ENCODE data around the gene DBI.

The DBI gene

GRCh38 chr2:119377993-119378345 lies 11.2 kb downstream of the DBI start:
- H3K4me3 ChIP-seq (ENCODE audit: low read depth, low read length), result no peak overlapping the region
- H3K9me3 ChIP-seq (ENCODE audit: control insufficient read depth, insufficient read depth, low read depth, low read length), result peaks cover 3% of the 10 kb centered on the region
- H3K4me1 ChIP-seq (ENCODE audit: control insufficient read depth, insufficient read depth, low read length), result 0 out of 2 replicates have a peak, but pooled peaks cover 3% of the 10 kb centered on the region
- H3K36me3 ChIP-seq (ENCODE audit: control insufficient read depth, insufficient read depth, low read length), result peaks cover 11% of the 10 kb centered on the region
- H3K27me3 ChIP-seq (ENCODE audit: control insufficient read depth, insufficient read depth, low read length), result no peaks in the 10 kb centered on the region
- no peak overlapping the region for H3K9ac ChIP-seq (ENCODE audit: low read length)
- H3K27ac ChIP-seq (ENCODE audit: low read depth, low read length), result no peak overlapping the region

DNA sequence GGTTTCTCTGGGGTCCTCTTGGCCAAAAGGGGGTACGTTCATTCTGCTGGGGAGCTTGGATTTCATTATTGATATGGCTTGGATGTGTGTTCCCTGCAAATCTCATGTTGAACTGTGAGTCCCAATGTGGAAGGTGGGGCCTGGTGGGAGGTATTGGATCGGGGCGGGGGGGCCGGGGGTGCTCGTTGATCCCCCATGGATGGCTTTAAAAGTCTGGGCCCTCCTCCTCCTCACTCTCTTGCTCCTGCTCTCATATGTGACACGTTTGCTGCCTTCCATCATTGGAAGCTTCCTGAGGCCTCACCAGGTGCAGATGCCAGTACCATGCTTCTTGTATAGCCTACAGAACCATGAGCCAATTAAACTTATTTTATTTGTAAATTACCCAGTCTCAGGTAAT lies 11.8 kb downstream of the DBI start:
- Histone ChIP-seq H3K4me1 (ENCODE audit: control insufficient read depth, insufficient read depth, low read length) (0 out of 2 replicates have a peak, but pooled peaks cover 3% of the 10 kb centered on the region), H3K36me3 (ENCODE audit: control insufficient read depth, insufficient read depth, low read length) (peaks cover 5% of the 10 kb centered on the region), H3K9me3 (ENCODE audit: control insufficient read depth, insufficient read depth, low read depth, low read length) (no peaks in the 10 kb centered on the region), H3K27ac (ENCODE audit: low read depth, low read length) (no peak overlapping the region), H3K27me3 (ENCODE audit: control insufficient read depth, insufficient read depth, low read length) (no peaks in the 10 kb centered on the region), H3K4me3 (ENCODE audit: low read depth, low read length) (no peak overlapping the region), H3K9ac (ENCODE audit: low read length) (no peak overlapping the region)

GRCh38 chr2:119383410-119384140 lies 16.8 kb downstream of the DBI start:
- H3K4me1 ChIP-seq (ENCODE audit: control insufficient read depth, insufficient read depth, low read length), result no peaks in the 10 kb centered on the region
- no peaks in the 10 kb centered on the region for H3K27me3 ChIP-seq (ENCODE audit: control insufficient read depth, insufficient read depth, low read length)

DNA sequence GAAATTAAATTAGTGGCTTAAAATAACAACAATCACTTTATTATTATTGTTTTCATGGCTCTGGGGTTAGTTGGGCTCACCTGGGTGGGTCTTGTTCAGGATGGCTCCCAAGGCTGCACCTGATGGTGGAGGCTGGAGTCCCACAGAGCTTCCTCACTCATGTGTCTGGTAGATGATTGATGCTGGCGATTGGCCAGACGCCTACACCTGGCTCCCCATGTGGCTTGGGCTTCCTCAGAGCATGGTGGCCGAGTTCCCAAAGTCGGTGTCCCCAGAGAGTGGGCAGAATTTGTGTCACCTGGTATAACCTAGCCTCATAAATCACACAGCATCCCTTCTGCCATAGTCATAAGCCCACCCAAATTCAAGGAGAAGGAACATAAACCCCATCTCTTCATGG lies 18.2 kb downstream of the DBI start:
- H3K9ac ChIP-seq (ENCODE audit: low read length), result no peak overlapping the region
- no peaks in the 10 kb centered on the region for H3K36me3 ChIP-seq (ENCODE audit: control insufficient read depth, insufficient read depth, low read length)
- H3K27me3 ChIP-seq (ENCODE audit: control insufficient read depth, insufficient read depth, low read length), result no peaks in the 10 kb centered on the region
- no peak overlapping the region for H3K4me3 ChIP-seq (ENCODE audit: low read depth, low read length)
- H3K27ac ChIP-seq (ENCODE audit: low read depth, low read length), result no peak overlapping the region
- H3K4me1 ChIP-seq (ENCODE audit: control insufficient read depth, insufficient read depth, low read length), result peaks cover 9% of the 10 kb centered on the region; the same call in 1 of the 2 replicates
- no peaks in the 10 kb centered on the region for H3K9me3 ChIP-seq (ENCODE audit: control insufficient read depth, insufficient read depth, low read depth, low read length)

More at GRCh38 chr2:119383410-119384140, 16.8 kb downstream of the DBI start:
- Histone ChIP-seq H3K36me3 (ENCODE audit: control insufficient read depth, insufficient read depth, low read length) (no peaks in the 10 kb centered on the region), H3K9ac (ENCODE audit: low read length) (no peak overlapping the region), H3K27ac (ENCODE audit: low read depth, low read length) (no peak overlapping the region), H3K9me3 (ENCODE audit: control insufficient read depth, insufficient read depth, low read depth, low read length) (no peaks in the 10 kb centered on the region), H3K4me3 (ENCODE audit: low read depth, low read length) (no peak overlapping the region)

GRCh38 chr2:119385466-119385865 lies 18.7 kb downstream of the DBI start:
- no peak overlapping the region for H3K9ac ChIP-seq (ENCODE audit: low read length)
- no peaks in the 10 kb centered on the region for H3K27me3 ChIP-seq (ENCODE audit: control insufficient read depth, insufficient read depth, low read length)
- H3K4me1 ChIP-seq (ENCODE audit: control insufficient read depth, insufficient read depth, low read length), result peaks cover 9% of the 10 kb centered on the region; the same call in 1 of the 2 replicates

DNA sequence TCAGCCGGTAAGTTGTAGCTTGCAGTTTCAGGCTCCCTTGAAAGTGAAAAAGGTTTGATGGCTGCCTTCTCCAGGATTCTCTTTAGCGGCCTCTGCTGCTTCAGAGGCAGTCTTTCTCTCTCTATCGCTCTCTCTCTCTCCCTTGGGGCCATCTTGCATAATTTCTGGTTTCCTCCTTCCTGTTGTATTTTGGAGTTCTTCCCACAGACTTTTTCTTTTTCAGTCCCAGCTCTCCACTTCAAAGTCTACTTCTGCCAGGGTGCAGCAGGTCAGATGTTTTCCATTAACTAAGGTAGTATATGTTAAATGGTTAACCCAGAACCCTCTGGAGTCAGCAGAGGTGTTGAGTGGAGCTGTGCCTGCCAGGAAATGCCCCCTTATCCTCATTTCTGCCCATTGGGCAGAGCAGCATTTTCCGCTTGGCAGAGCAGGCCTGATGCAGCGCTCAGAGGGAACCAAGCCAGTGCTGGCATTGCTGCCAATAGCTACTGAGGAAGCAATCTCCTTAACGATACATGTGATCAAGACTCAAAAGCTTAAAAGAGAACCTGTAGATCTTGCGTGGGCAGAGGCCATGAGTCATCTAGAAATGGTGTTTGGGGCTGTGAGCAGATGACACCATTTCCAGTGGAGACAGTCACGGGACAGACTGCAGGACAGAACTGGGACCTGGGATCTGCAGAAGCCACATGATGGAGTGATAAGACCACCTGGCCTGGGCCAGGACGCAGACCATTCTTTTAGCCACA lies 20.8 kb downstream of the DBI start:
- Histone ChIP-seq H3K9me3 (ENCODE audit: control insufficient read depth, insufficient read depth, low read depth, low read length) (no peaks in the 10 kb centered on the region), H3K27me3 (ENCODE audit: control insufficient read depth, insufficient read depth, low read length) (no peaks in the 10 kb centered on the region), H3K36me3 (ENCODE audit: control insufficient read depth, insufficient read depth, low read length) (no peaks in the 10 kb centered on the region), H3K4me1 (ENCODE audit: control insufficient read depth, insufficient read depth, low read length) (peaks cover 9% of the 10 kb centered on the region; the same call in 1 of the 2 replicates), H3K9ac (ENCODE audit: low read length) (no peak overlapping the region), H3K27ac (ENCODE audit: low read depth, low read length) (no peak overlapping the region), H3K4me3 (ENCODE audit: low read depth, low read length) (no peak overlapping the region)

More at GRCh38 chr2:119385466-119385865, 18.7 kb downstream of the DBI start:
- no peaks in the 10 kb centered on the region for H3K9me3 ChIP-seq (ENCODE audit: control insufficient read depth, insufficient read depth, low read depth, low read length)
- no peak overlapping the region for H3K4me3 ChIP-seq (ENCODE audit: low read depth, low read length)
- H3K27ac ChIP-seq (ENCODE audit: low read depth, low read length), result no peak overlapping the region
- no peaks in the 10 kb centered on the region for H3K36me3 ChIP-seq (ENCODE audit: control insufficient read depth, insufficient read depth, low read length)

- no peak overlapping the region for H3K27ac ChIP-seq (ENCODE audit: low read depth, low read length)
- H3K4me3 ChIP-seq (ENCODE audit: low read depth, low read length), result no peak overlapping the region
- no peak overlapping the region for H3K9ac ChIP-seq (ENCODE audit: low read length)
These were observed 23.0 kb downstream of the DBI start for GRCh38 chr2:119389615-119390306.

DNA sequence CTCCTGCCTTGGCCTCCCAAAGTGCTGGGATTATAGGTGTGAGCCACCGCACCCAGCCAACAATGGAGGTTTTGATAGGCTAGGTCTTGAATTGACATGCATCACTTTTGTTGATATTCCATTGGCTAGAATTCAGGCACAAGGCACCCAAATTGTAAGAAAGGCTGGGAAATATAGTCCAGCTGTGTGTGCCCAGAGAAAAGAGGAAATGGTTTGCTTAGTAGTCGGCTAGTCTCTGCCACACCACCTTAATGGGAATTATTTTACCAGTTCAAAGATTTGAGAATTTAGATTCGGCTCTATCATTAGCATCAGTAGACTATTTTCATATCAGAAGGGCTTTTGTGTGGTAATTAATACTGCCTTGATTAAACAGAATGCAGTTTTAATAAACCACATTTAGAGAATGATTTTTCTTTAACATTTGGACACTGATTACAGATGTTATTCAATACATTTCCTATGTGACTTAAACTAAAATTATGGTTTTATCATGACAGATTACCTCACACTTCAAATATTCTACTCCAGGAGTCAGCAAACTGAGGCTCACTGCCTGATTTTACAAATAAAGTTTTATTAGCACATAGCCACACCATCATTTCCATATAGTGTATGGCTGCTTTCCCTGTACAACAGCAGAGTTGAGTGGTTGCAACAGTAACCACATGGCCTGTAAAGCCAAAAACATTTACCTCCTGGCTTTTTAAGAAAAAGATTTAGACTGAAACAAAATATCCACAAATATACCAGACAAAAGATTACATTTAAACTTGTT lies 27.4 kb downstream of the DBI start:
- no peaks in the 10 kb centered on the region for H3K36me3 ChIP-seq (ENCODE audit: control insufficient read depth, insufficient read depth, low read length)
- H3K27ac ChIP-seq (ENCODE audit: low read depth, low read length), result no peak overlapping the region
- no peaks in the 10 kb centered on the region for H3K27me3 ChIP-seq (ENCODE audit: control insufficient read depth, insufficient read depth, low read length)
- peaks cover 12% of the 10 kb centered on the region for H3K4me1 ChIP-seq (ENCODE audit: control insufficient read depth, insufficient read depth, low read length)
- no peak overlapping the region for H3K9ac ChIP-seq (ENCODE audit: low read length)
- no peak overlapping the region for H3K4me3 ChIP-seq (ENCODE audit: low read depth, low read length)
- no peaks in the 10 kb centered on the region for H3K9me3 ChIP-seq (ENCODE audit: control insufficient read depth, insufficient read depth, low read depth, low read length)

More at GRCh38 chr2:119389615-119390306, 23.0 kb downstream of the DBI start:
- H3K4me1 ChIP-seq (ENCODE audit: control insufficient read depth, insufficient read depth, low read length), result peaks cover 9% of the 10 kb centered on the region; the same call in 1 of the 2 replicates
- H3K36me3 ChIP-seq (ENCODE audit: control insufficient read depth, insufficient read depth, low read length), result no peaks in the 10 kb centered on the region
- no peaks in the 10 kb centered on the region for H3K27me3 ChIP-seq (ENCODE audit: control insufficient read depth, insufficient read depth, low read length)
- no peaks in the 10 kb centered on the region for H3K9me3 ChIP-seq (ENCODE audit: control insufficient read depth, insufficient read depth, low read depth, low read length)

DNA sequence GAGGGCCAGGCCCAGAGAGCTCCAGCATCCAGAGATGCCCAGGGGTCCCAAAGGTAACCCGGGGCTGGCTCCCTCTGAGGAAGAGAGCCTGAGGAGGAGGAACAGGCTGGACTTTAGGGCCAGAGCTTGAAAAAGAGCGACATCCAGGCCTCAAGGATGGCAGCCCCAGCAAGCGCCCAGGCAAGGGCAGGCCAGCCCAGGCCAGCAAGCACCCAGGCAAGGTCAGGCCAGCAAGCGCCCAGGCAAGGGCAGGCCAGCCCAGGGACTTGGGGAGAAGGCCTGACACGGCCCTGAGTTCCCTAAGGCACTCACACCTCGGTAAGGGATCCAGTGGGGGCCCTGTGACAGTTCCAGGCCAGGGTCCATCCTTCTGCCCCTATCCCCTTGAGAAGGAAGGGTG lies 30.4 kb downstream of the DBI start:
- Histone ChIP-seq H3K9ac (ENCODE audit: low read length) (no peak overlapping the region), H3K27me3 (ENCODE audit: control insufficient read depth, insufficient read depth, low read length) (no peaks in the 10 kb centered on the region), H3K4me1 (ENCODE audit: control insufficient read depth, insufficient read depth, low read length) (peaks cover 4% of the 10 kb centered on the region; the same call in 1 of the 2 replicates), H3K9me3 (ENCODE audit: control insufficient read depth, insufficient read depth, low read depth, low read length) (peaks cover 3% of the 10 kb centered on the region; the same call in 1 of the 2 replicates), H3K27ac (ENCODE audit: low read depth, low read length) (no peak overlapping the region), H3K4me3 (ENCODE audit: low read depth, low read length) (no peak overlapping the region), H3K36me3 (ENCODE audit: control insufficient read depth, insufficient read depth, low read length) (no peaks in the 10 kb centered on the region)

DNA sequence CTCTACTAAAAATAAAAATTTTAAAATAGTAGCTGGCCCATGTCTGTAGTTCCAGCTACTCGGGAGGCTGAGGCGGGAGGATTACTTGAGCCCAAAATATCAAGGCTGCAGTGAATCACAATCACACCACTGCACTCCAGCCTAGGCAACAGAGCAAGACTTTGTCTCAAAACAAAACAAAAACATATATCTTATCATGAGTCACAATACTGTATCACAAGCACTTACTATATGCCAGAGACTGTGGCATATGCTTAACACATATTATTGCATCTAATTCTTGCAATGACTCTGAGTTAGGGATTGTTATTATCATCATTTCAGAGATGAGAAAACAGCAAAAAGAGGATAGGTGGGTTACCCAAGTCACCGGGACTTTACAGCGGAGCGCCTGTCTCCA lies 35.3 kb downstream of the DBI start:
- peaks cover 3% of the 10 kb centered on the region; the same call in 1 of the 2 replicates for H3K9me3 ChIP-seq (ENCODE audit: control insufficient read depth, insufficient read depth, low read depth, low read length)
- no peak overlapping the region for H3K27ac ChIP-seq (ENCODE audit: low read depth, low read length)
- no peaks in the 10 kb centered on the region for H3K36me3 ChIP-seq (ENCODE audit: control insufficient read depth, insufficient read depth, low read length)
- H3K9ac ChIP-seq (ENCODE audit: low read length), result no peak overlapping the region
- no peaks in the 10 kb centered on the region for H3K27me3 ChIP-seq (ENCODE audit: control insufficient read depth, insufficient read depth, low read length)
- H3K4me3 ChIP-seq (ENCODE audit: low read depth, low read length), result no peak overlapping the region
- H3K4me1 ChIP-seq (ENCODE audit: control insufficient read depth, insufficient read depth, low read length), result peaks cover 4% of the 10 kb centered on the region; the same call in 1 of the 2 replicates

Data from HUES6 (cell line).